Raji (cell line): ENCODE measurements around the gene TMEM115.
A peak's percentile ranks its signal among the peaks of the same experiment; 100 is the strongest.

ENCODE experiments used
- POLR2A ChIP-seq: IDR thresholded peaks from 2 replicates; pipeline ENCODE4 v1.6.1; 2011; ENCODE audit warnings: low read depth, low read length, control low read depth; ENCODE audit not compliant: insufficient read depth

Gene TMEM115

GRCh38 chr3:50334339-50335075 lies 24.8 kb downstream of the TMEM115 start:
- no peak for TF ChIP-seq POLR2A

GRCh38 chr3:50333744-50334328 lies 25.5 kb downstream of the TMEM115 start:
- TF ChIP-seq POLR2A: no peak

GRCh38 chr3:50331364-50331907 lies 27.9 kb downstream of the TMEM115 start:
- TF ChIP-seq POLR2A: no peak

GRCh38 chr3:50330330-50330729 lies 29.0 kb downstream of the TMEM115 start:
- no peak for TF ChIP-seq POLR2A

- TF ChIP-seq POLR2A: peak; percentile 80
These were observed 31.2 kb downstream of the TMEM115 start, which contains the start of gene TUSC2 for GRCh38 chr3:50327943-50328691. TUSC2 (minus strand) TSS chr3:50328223; CDS start chr3:50328099, 124 bp downstream.

- TF ChIP-seq POLR2A: no peak
These were observed 32.2 kb downstream of the TMEM115 start for GRCh38 chr3:50327129-50327528.

GRCh38 chr3:50326182-50326541 lies 33.2 kb downstream of the TMEM115 start:
- no peak for TF ChIP-seq POLR2A

GRCh38 chr3:50325497-50326181 lies 33.7 kb downstream of the TMEM115 start:
- TF ChIP-seq POLR2A: no peak

GRCh38 chr3:50325113-50325480 lies 34.2 kb downstream of the TMEM115 start:
- no peak for TF ChIP-seq POLR2A

GRCh38 chr3:50324351-50325112 lies 34.8 kb downstream of the TMEM115 start:
- TF ChIP-seq POLR2A: no peak

GRCh38 chr3:50323614-50324199 lies 35.6 kb downstream of the TMEM115 start:
- no peak for TF ChIP-seq POLR2A

- TF ChIP-seq POLR2A: no peak
These were observed 36.2 kb downstream of the TMEM115 start for GRCh38 chr3:50323092-50323600.

- TF ChIP-seq POLR2A: no peak
These were observed 36.8 kb downstream of the TMEM115 start, which contains the start of gene HYAL2 for GRCh38 chr3:50322386-50323091. HYAL2 (minus strand) TSS chr3:50322745; CDS start chr3:50320489, 2,256 bp downstream.
